Panc1 (cell line): Measurements from ENCODE around the gene DCAF6. TPM values are rescaled to one million over a fixed set of nuclear protein-coding genes. Genes with fewer than 3 reads are reported as not detected.

Experiments
- ATAC-seq: fragments of 200-7000 bp; cut with Tn5 transposase; 2 replicates; pipeline ENCODE4 v1.9.1; 2020; ENCODE audit warnings: mild to moderate bottlenecking, moderate library complexity
- BruUV-seq: library from RNA; stranded (reverse); fragments of 400-500 nt; replicated peaks from 2 replicates; lab custom pipeline; 2021; lab: Mats Ljungman, UMichigan
- CTCF ChIA-PET: fragments of 300-600 bp; sonication (Branson Sonifier 250); formaldehyde crosslinking; loops from one replicate; lab custom pipeline; 2022; ENCODE audit warnings: antibody characterized with exemption; lab: Charles Lee
- POLR2A ChIA-PET: fragments of 300-600 bp; sonication (Branson Sonifier 250); formaldehyde crosslinking; loops from one replicate; lab custom pipeline; 2022; ENCODE audit warnings: antibody characterized with exemption; lab: Charles Lee
- DNase-seq: peaks from one replicate; pipeline ENCODE4 v3.0.0-alpha.2; 2010; ENCODE audit warnings: low read depth, low spot score
- H3K27ac ChIP-seq: 2 replicates; pipeline ENCODE4 v1.5.1; 2011; ENCODE audit warnings: mild to moderate bottlenecking, low read length, inconsistent platforms
- H3K27me3 ChIP-seq: fragments of 200-500 bp; sonication (Bioruptor generic); 2 replicates; pipeline ENCODE4 v1.6.0; 2014; ENCODE audit warnings: low read length, inconsistent platforms; ENCODE audit not compliant: control insufficient read depth, insufficient read depth
- H3K36me3 ChIP-seq: fragments of 200-500 bp; sonication (Bioruptor generic); 2 replicates; pipeline ENCODE4 v1.5.1; 2014; ENCODE audit warnings: inconsistent platforms, mild to moderate bottlenecking, low read length, moderate library complexity; ENCODE audit not compliant: control insufficient read depth, insufficient read depth
- H3K4me1 ChIP-seq: 2 replicates; pipeline ENCODE4 v1.5.1; 2011; ENCODE audit warnings: inconsistent platforms, mild to moderate bottlenecking, low read length, moderate library complexity; ENCODE audit not compliant: control insufficient read depth, insufficient read depth
- H3K4me3 ChIP-seq, 2 experiments: 2 replicates each; pipeline ENCODE4 v1.5.1; 2011 to 2012; ENCODE audit warnings: low read depth in 2 of 2, low read length in 2 of 2, mild to moderate bottlenecking in 2 of 2, inconsistent platforms in 1 of 2, moderate library complexity in 1 of 2
- H3K9me3 ChIP-seq: fragments of 200-500 bp; sonication (Bioruptor generic); 2 replicates; pipeline ENCODE4 v1.5.1; 2014; ENCODE audit warnings: low read depth, mild to moderate bottlenecking, inconsistent platforms, low read length, moderate library complexity; ENCODE audit not compliant: control insufficient read depth, insufficient read depth
- CTCF ChIP-seq: fragments of 450-650 bp; IDR thresholded peaks from 2 replicates; pipeline ENCODE4 v1.5.1; 2017; ENCODE audit warnings: mild to moderate bottlenecking
- POLR2AphosphoS5 ChIP-seq: IDR thresholded peaks from 2 replicates; pipeline ENCODE4 v1.6.1; 2012; ENCODE audit warnings: mild to moderate bottlenecking, low read depth, low read length, moderate library complexity
- REST ChIP-seq, 2 experiments: IDR thresholded peaks; 2 replicates each; pipeline ENCODE4 v1.6.1; 2011 to 2012; ENCODE audit warnings: low read depth in 2 of 2, control low read depth in 1 of 2, low read length in 1 of 2, mild to moderate bottlenecking in 1 of 2, moderate library complexity in 1 of 2; ENCODE audit not compliant: insufficient read depth in 1 of 2
- SIN3A ChIP-seq: IDR thresholded peaks from 2 replicates; pipeline ENCODE4 v1.6.1; 2012; ENCODE audit warnings: low read depth, mild to moderate bottlenecking, low read length, moderate library complexity, borderline replicate concordance; ENCODE audit not compliant: insufficient read depth
- TCF7L2 ChIP-seq: IDR thresholded peaks from 2 replicates; pipeline ENCODE4 v1.6.1; 2011; ENCODE audit warnings: mild to moderate bottlenecking, low read depth, low read length, inconsistent platforms
- in situ Hi-C: cut with HindIII; loops from 2 replicates; pipeline ENCODE4 v1.10.0; 2016; ENCODE audit warnings: low sequenced_read_pairs, low pct_unique_long_range_greater_than_20kb
- intact Hi-C: fragments of 100-400 bp; cut with micrococcal nuclease; formaldehyde crosslinking; loops from one replicate; pipeline ENCODE4 v1.10.0; 2022; ENCODE audit not compliant: unreplicated experiment
- total RNA-seq: library from RNA; stranded (reverse); gene quantifications from one replicate; pipeline ENCODE4 v1.2.1, GENCODE V29; 2021; ENCODE audit not compliant: unreplicated experiment

Gene DCAF6
- total RNA-seq, 1 experiment from 2014 or later: 67.7 TPM

DNA sequence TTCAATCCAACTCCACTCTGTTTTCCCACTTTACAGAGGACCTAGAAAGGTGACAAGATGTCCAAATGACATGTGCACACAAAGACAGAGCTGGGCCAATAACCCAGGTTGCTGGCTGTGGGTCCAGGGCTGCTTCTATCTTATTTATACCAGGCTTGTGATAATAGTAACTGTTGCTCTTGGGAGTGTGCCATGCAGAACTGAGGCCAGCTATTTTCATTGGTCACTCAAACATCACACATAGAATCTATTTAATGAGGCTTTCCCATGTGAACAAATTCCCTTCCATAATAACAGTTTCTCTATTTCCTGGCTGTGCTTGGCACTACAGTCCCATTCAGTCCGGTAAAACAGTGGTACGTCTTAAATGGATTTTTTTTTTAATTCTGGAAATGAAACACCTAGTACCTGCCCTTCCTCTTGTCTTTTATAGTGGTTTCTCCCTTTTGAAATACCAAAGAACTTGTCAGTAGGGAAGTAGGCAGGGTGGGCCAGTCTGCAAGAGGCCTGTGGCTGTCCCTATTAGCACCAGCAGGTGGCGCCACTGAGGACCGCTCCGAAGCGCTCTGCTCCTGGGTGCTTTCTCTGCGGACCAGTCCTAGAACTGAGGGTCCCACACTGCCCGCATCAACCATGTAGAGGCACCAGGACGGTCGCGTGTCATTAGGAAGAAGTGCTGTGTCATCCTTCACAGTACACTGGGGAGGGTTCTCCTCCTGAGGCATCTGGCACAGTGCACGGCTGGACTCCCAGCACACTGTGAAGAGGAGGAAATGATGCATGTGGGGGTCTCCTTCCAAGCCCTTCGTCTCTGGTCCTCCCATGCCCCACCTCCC lies 148.1 kb downstream of the DCAF6 start:
- POLR2A ChIA-PET: no interaction called here
- TF ChIP-seq TCF7L2 (no peak), CTCF (peak; percentile 96)
- Histone ChIP-seq H3K9me3 (no peaks in the 10 kb centered on the region), H3K27me3 (no peaks in the 10 kb centered on the region), H3K4me3 (no peak overlapping the region), H3K27ac (no peak overlapping the region), H3K36me3 (no peaks in the 10 kb centered on the region), H3K4me1 (peaks cover 5% of the 10 kb centered on the region)
- DNase-seq (peak; percentile 10), ATAC-seq (peak; percentile 49; the same call in 1 of the 2 replicates)
- CTCF ChIA-PET: interaction anchor here (0.6 to 0.8 kb wide), 5 partner anchors 22 to 246 kb away, joined by 3 to 5 read pairs (median 3); no protein-coding TSS in a partner anchor
- intact Hi-C loops: no loop called here
- in situ Hi-C loops: no loop called here
- BruUV-seq: no TSS peak

DNA sequence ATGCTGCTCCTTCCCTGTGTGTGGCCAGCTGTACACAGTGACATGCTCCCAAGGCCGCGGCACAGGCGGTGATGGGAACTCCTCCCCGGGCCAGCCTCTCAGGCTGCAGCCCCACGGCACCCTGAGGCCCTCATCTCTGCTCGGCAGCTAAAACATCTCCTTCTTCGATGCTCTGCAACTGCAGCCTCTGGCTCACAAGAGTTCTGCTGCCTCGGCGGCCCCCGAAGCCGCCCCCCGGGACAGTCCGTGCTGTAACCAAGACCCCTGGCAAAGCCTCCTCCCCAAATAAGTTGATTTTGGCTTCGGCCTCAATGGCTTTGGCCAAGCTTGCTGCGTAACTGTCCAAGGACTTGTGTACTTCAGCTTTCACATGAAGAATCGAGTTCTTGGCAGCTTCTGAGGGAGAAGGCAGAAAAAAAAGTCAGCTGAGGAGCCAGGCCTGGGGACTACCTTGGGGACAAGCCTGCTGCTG lies 149.0 kb downstream of the DCAF6 start:
- Histone ChIP-seq H3K4me1 (peaks cover 5% of the 10 kb centered on the region), H3K36me3 (no peaks in the 10 kb centered on the region), H3K27me3 (no peaks in the 10 kb centered on the region), H3K4me3 (no peak overlapping the region), H3K27ac (no peak overlapping the region), H3K9me3 (no peaks in the 10 kb centered on the region)
- CTCF ChIA-PET: interaction anchor here (0.5 to 0.8 kb wide), 5 partner anchors 23 to 245 kb away, joined by 3 to 5 read pairs (median 3); no protein-coding TSS in a partner anchor
- intact Hi-C loops (no loop called here), in situ Hi-C loops (no loop called here)
- POLR2A ChIA-PET: no interaction called here
- no peak for TF ChIP-seq REST (IDR thresholded peaks at IDR 0.05; ENCODE audit: insufficient read depth in 1 of 2, low read depth in 2 of 2, low read length in 1 of 2)
- no peak for TF ChIP-seq CTCF
- TF ChIP-seq POLR2AphosphoS5: no peak
- TF ChIP-seq TCF7L2: no peak
- TF ChIP-seq SIN3A: no peak
- BruUV-seq: no TSS peak
- DNase-seq: no peak
- ATAC-seq: no peak
